Raji (cell line): ENCODE data around the gene IL22RA1.

Experiments used
- POLR2A ChIP-seq: IDR thresholded peaks from 2 replicates; pipeline ENCODE4 v1.6.1; 2011; ENCODE audit warnings: low read depth, low read length, control low read depth; ENCODE audit not compliant: insufficient read depth

IL22RA1 gene

GRCh38 chr1:24117722-24118409 lies 25.1 kb downstream of the IL22RA1 start:
- no peak for TF ChIP-seq POLR2A

GRCh38 chr1:24117132-24117531 lies 25.8 kb downstream of the IL22RA1 start:
- no peak for TF ChIP-seq POLR2A

GRCh38 chr1:24114753-24115152 lies 28.2 kb downstream of the IL22RA1 start:
- TF ChIP-seq POLR2A = no peak

- no peak for TF ChIP-seq POLR2A
These were observed 29.3 kb downstream of the IL22RA1 start for GRCh38 chr1:24113641-24114033.

- TF ChIP-seq POLR2A = no peak
These were observed 30.8 kb downstream of the IL22RA1 start, which contains the start of gene MYOM3 for GRCh38 chr1:24111996-24112779. MYOM3 (minus strand) TSS chr1:24112135; CDS start chr1:24108636, 3,499 bp downstream.

GRCh38 chr1:24111262-24111995 lies 31.5 kb downstream of the IL22RA1 start:
- TF ChIP-seq POLR2A = no peak

- TF ChIP-seq POLR2A = no peak
These were observed 32.2 kb downstream of the IL22RA1 start for GRCh38 chr1:24110642-24111261.

- TF ChIP-seq POLR2A = no peak
These were observed 33.1 kb downstream of the IL22RA1 start for GRCh38 chr1:24109686-24110475.

GRCh38 chr1:24109166-24109483 lies 33.8 kb downstream of the IL22RA1 start:
- no peak for TF ChIP-seq POLR2A

- TF ChIP-seq POLR2A = no peak
These were observed 34.4 kb downstream of the IL22RA1 start for GRCh38 chr1:24108334-24109165.

GRCh38 chr1:24107462-24108138 lies 35.3 kb downstream of the IL22RA1 start:
- TF ChIP-seq POLR2A = no peak

- TF ChIP-seq POLR2A = no peak
These were observed 37.4 kb downstream of the IL22RA1 start for GRCh38 chr1:24105368-24106160.

- no peak for TF ChIP-seq POLR2A
These were observed 38.1 kb downstream of the IL22RA1 start for GRCh38 chr1:24104854-24105253.

GRCh38 chr1:24103879-24104278 lies 39.1 kb downstream of the IL22RA1 start:
- no peak for TF ChIP-seq POLR2A
